ENCODE measurements around the gene ENTPD6.

The ENTPD6 gene

GRCh38 chr20:25220810-25221591, 25.5 kb downstream of the ENTPD6 start:
- TF ChIP-seq SIN3A (IDR thresholded peaks at IDR 0.05; ENCODE audit: borderline replicate concordance, insufficient read depth, low read length) (no peak), POLR2AphosphoS5 (IDR thresholded peaks at IDR 0.05; ENCODE audit: low read depth, low read length) (no peak), FOXP2 (optimal IDR thresholded peaks at IDR 0.05; ENCODE audit: borderline replicate concordance, extremely low read depth, extremely low read length, insufficient read depth) (no peak), TAF1 (IDR thresholded peaks at IDR 0.05; ENCODE audit: borderline replicate concordance, insufficient read depth, low read length) (no peak)
- TF ChIP-seq, protein P1, sequence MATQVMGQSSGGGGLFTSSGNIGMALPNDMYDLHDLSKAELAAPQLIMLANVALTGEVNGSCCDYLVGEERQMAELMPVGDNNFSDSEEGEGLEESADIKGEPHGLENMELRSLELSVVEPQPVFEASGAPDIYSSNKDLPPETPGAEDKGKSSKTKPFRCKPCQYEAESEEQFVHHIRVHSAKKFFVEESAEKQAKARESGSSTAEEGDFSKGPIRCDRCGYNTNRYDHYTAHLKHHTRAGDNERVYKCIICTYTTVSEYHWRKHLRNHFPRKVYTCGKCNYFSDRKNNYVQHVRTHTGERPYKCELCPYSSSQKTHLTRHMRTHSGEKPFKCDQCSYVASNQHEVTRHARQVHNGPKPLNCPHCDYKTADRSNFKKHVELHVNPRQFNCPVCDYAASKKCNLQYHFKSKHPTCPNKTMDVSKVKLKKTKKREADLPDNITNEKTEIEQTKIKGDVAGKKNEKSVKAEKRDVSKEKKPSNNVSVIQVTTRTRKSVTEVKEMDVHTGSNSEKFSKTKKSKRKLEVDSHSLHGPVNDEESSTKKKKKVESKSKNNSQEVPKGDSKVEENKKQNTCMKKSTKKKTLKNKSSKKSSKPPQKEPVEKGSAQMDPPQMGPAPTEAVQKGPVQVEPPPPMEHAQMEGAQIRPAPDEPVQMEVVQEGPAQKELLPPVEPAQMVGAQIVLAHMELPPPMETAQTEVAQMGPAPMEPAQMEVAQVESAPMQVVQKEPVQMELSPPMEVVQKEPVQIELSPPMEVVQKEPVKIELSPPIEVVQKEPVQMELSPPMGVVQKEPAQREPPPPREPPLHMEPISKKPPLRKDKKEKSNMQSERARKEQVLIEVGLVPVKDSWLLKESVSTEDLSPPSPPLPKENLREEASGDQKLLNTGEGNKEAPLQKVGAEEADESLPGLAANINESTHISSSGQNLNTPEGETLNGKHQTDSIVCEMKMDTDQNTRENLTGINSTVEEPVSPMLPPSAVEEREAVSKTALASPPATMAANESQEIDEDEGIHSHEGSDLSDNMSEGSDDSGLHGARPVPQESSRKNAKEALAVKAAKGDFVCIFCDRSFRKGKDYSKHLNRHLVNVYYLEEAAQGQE (IDR thresholded peaks at IDR 0.05; ENCODE audit: insufficient read depth in 1 of 2, low read depth in 2 of 2, low read length in 2 of 2) = no peak

DNA sequence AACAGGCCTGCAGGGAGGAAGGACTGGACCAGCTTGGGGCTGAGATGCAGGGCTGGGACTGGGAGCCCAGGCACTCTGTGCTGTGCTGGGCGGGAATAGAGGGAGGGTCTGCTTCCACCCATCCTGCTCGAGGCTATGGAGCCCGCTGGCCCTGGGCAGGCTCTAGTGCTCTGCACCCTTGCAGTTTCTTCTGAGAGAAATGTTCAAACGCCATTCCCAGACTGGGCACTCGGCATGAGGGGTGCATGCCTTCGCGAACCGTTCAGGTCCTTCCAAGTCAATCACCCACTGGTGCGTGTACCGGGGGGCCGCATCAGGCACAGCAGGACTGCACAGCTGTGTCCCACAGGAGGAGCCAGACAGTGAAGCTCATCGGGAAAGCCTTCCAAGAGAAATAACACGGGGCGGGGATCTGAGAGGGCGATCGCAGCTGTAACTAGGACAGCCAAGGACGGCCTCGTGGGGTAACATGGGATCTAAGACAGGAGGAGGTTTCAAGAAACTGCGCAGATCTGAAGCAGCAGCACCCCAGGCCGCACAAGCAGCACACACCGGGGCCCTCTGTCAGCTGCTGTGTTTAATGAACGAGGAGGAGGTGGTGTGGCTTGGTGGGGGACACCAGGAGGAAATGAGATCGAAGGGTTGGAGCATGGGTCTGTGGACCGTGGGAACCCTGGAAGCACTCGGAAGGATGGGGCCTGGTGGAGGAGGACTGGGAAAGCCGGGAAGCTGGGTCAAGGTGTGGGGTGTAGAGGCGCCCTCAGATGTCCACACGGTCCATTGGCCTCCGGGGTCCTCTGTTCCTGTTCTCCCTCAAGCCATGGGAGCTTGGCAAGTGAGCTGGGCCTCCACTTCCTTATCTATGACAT, 26.3 kb downstream of the ENTPD6 start:
- TF ChIP-seq, protein P1 (IDR thresholded peaks at IDR 0.05; ENCODE audit: insufficient read depth in 1 of 2, low read depth in 2 of 2, low read length in 2 of 2) = no peak
- TF ChIP-seq SIN3A (IDR thresholded peaks at IDR 0.05; ENCODE audit: borderline replicate concordance, insufficient read depth, low read length) (no peak), TAF1 (IDR thresholded peaks at IDR 0.05; ENCODE audit: borderline replicate concordance, insufficient read depth, low read length) (no peak), FOXP2 (optimal IDR thresholded peaks at IDR 0.05; ENCODE audit: borderline replicate concordance, extremely low read depth, extremely low read length, insufficient read depth) (no peak), POLR2AphosphoS5 (IDR thresholded peaks at IDR 0.05; ENCODE audit: low read depth, low read length) (no peak)

DNA sequence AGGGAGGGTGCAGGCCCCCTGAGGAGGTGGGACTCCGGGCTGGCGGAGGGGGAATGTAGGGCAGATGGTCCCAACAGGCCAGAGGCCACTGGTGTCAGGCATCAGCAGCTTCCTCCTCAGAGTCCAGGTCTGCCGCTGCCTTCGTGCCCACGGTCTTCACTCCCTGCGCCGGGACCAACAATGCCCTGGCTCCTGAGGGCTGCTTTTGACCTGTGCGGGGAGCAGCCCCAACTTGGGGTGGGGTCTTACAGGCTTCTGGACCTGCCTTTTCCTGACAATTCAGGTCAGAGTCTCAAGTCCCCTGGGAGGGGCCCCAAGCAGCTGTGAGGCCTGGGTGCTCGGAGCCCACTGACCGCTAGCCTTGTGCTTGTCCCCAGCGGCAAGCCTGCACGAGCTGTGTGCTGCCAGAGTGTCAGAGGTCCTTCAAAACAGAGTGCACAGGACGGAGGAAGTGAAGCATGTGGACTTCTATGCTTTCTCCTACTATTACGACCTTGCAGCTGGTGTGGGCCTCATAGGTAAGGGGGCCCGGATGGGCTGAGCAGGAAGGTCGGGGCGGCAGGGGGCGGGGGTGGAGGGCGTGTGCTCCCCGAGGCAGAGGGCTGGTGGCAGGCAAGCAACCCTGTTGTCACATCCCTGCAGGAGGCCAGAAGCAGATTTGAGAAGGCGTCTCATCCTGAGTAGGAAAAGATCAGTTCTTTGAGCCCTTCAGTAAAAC, 27.1 kb downstream of the ENTPD6 start:
- TF ChIP-seq SIN3A (IDR thresholded peaks at IDR 0.05; ENCODE audit: borderline replicate concordance, insufficient read depth, low read length) (no peak), TAF1 (IDR thresholded peaks at IDR 0.05; ENCODE audit: borderline replicate concordance, insufficient read depth, low read length) (no peak), POLR2AphosphoS5 (IDR thresholded peaks at IDR 0.05; ENCODE audit: low read depth, low read length) (no peak), FOXP2 (optimal IDR thresholded peaks at IDR 0.05; ENCODE audit: borderline replicate concordance, extremely low read depth, extremely low read length, insufficient read depth) (no peak)
- TF ChIP-seq, protein P1 (IDR thresholded peaks at IDR 0.05; ENCODE audit: insufficient read depth in 1 of 2, low read depth in 2 of 2, low read length in 2 of 2) = no peak

DNA sequence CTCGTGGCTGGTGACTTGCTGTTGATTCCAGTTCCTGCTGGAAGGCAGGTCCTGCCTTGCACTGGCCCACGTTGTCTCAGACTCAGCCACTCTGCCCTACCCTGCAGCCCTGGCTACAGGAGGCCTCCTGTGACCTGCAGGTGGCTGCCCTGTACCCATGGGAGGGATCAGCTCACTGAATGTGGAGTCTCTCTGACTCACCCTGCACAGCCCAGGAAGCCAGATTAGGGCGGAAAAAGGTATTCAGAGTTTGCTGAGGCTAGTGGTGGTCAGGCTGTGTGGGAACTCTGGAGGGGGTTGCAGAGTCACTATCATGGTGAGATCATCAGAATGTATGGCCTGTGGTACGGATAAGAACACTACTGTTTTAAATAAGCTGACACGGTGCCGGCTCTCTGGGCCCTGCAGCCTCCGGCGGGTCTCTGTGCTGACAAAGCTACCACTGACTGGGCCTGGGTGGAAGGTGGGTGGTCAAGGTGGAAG, 27.7 kb downstream of the ENTPD6 start:
- TF ChIP-seq FOXP2 (optimal IDR thresholded peaks at IDR 0.05; ENCODE audit: borderline replicate concordance, extremely low read depth, extremely low read length, insufficient read depth) = peak; percentile 77
- TF ChIP-seq SIN3A (IDR thresholded peaks at IDR 0.05; ENCODE audit: borderline replicate concordance, insufficient read depth, low read length) = no peak
